Right atrium auricular region (tissue), 2 donors: ENCODE measurements around the gene YPEL2. TPM values are rescaled to one million over a fixed set of nuclear protein-coding genes. Genes with fewer than 3 reads are reported as not detected.
"Not testable (repeated sequence)": the region's sequence is repeated elsewhere in the genome, so short reads cannot be mapped to it uniquely, and the experiment has no call there.

Experiments used
- DNase-seq: peaks from one replicate; pipeline ENCODE4 v3.0.0-alpha.2; 2019; ENCODE audit warnings: low spot score
- H3K27ac ChIP-seq, 2 donors: fragments of 200-600 bp; sonication (generic); 1 replicate in 1 of 2; 2 replicates in 1 of 2; pipeline ENCODE4 v1.5.1; 2016 to 2019
- H3K27me3 ChIP-seq, 2 donors: fragments of 200-600 bp; sonication (generic); one replicate each; pipeline versions ENCODE4 v1.5.1 to v1.6.0; 2017 to 2019
- H3K36me3 ChIP-seq: fragments of 200-600 bp; sonication (generic); one replicate; pipeline ENCODE4 v1.5.1; 2016
- H3K4me1 ChIP-seq, 2 donors: fragments of 200-600 bp; sonication (generic); one replicate each; pipeline versions ENCODE4 v1.5.1 to v1.6.0; 2017 to 2019
- H3K4me3 ChIP-seq, 2 donors: fragments of 200-600 bp; sonication (generic); 1 replicate in 1 of 2; 2 replicates in 1 of 2; pipeline ENCODE4 v1.5.1; 2017 to 2019; ENCODE audit warnings: mild to moderate bottlenecking in 1 of 2, moderate library complexity in 1 of 2
- H3K9me3 ChIP-seq, 2 donors: fragments of 200-600 bp; sonication (generic); one replicate each; pipeline ENCODE4 v1.5.1; 2019
- total RNA-seq, 2 donors: library from RNA; depleted of rRNA; stranded (reverse); fragments of >200 nt; gene quantifications; one replicate each; pipeline ENCODE4 v1.1.0, GENCODE V29; 2016
- TF ChIP-seq, protein P1 (sequence below), 2 donors: fragments of 200-600 bp; sonication (generic); IDR thresholded peaks; one replicate each; pipeline ENCODE4 v1.5.1; 2019; ENCODE audit warnings: antibody characterized with exemption in 2 of 2

Gene YPEL2
- total RNA-seq, 2 donors from 2014 or later = 28.3 to 34.1 TPM

GRCh38 chr17:59310263-59310920 is 21.1 kb upstream of the YPEL2 start:
- TF ChIP-seq, protein P1, sequence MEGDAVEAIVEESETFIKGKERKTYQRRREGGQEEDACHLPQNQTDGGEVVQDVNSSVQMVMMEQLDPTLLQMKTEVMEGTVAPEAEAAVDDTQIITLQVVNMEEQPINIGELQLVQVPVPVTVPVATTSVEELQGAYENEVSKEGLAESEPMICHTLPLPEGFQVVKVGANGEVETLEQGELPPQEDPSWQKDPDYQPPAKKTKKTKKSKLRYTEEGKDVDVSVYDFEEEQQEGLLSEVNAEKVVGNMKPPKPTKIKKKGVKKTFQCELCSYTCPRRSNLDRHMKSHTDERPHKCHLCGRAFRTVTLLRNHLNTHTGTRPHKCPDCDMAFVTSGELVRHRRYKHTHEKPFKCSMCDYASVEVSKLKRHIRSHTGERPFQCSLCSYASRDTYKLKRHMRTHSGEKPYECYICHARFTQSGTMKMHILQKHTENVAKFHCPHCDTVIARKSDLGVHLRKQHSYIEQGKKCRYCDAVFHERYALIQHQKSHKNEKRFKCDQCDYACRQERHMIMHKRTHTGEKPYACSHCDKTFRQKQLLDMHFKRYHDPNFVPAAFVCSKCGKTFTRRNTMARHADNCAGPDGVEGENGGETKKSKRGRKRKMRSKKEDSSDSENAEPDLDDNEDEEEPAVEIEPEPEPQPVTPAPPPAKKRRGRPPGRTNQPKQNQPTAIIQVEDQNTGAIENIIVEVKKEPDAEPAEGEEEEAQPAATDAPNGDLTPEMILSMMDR (IDR thresholded peaks at IDR 0.05) = no peak
- DNase-seq = no peak
- Histone ChIP-seq H3K9me3 (no peaks in the 10 kb centered on the region), H3K36me3 (no peaks in the 10 kb centered on the region), H3K27me3 (no peaks in the 10 kb centered on the region), H3K4me1 (no peaks in the 10 kb centered on the region), H3K27ac (no peak overlapping the region), H3K4me3 (no peak overlapping the region)

GRCh38 chr17:59311051-59311468 is 20.4 kb upstream of the YPEL2 start:
- no peak for DNase-seq
- Histone ChIP-seq H3K9me3 (no peaks in the 10 kb centered on the region), H3K4me3 (no peak overlapping the region), H3K4me1 (no peaks in the 10 kb centered on the region), H3K36me3 (no peaks in the 10 kb centered on the region), H3K27ac (no peak overlapping the region), H3K27me3 (no peaks in the 10 kb centered on the region)
- TF ChIP-seq, protein P1 (IDR thresholded peaks at IDR 0.05) = peak; percentile 83 to 91

DNA sequence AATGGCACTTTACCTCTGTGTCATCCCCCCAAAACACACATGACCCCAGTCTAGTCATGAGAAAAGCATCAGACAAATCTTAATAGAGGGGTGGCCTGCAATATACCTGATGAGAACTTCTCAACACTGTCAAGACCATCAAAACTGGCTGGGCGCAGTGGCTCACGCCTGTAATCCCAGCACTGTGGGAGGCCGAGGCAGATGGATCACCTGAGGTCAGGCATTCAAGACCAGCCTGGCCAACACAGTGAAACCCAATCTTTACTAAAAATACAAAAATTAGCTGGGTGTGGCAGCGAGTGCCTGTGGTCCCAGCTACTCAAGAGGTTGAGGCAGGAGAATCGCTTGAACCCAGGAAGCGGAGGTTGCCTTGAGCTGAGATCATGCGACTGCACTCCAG is 19.9 kb upstream of the YPEL2 start:
- DNase-seq, H3K36me3 ChIP-seq, H3K27me3 ChIP-seq, H3K4me1 ChIP-seq, H3K9me3 ChIP-seq, H3K27ac ChIP-seq, H3K4me3 ChIP-seq: not testable (repeated sequence)

DNA sequence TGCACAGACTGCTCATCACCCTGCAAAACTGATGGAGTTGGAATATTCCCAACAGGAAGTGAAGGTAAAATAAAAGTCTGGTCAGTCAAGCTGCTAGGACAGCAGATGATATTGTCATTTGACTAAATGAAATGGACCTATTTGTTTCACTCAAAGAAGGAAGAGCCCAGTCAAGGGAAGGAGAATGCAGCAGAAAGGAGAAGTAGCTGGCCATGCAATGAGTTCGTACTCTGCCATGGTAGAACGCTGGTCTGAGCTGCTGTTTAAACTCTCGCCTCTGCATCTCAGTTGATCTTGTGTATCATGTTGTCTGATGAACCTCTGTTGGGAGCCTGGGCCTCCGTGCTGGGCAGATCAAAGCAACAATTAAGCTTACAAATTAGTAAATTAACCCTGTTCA is 15.6 kb upstream of the YPEL2 start:
- H3K27ac ChIP-seq = no peak overlapping the region
- H3K36me3 ChIP-seq = no peaks in the 10 kb centered on the region
- H3K27me3 ChIP-seq = no peaks in the 10 kb centered on the region
- TF ChIP-seq, protein P1 (IDR thresholded peaks at IDR 0.05) = no peak
- no peaks in the 10 kb centered on the region for H3K9me3 ChIP-seq
- no peak overlapping the region for H3K4me3 ChIP-seq
- H3K4me1 ChIP-seq = no peaks in the 10 kb centered on the region
- no peak for DNase-seq

DNA sequence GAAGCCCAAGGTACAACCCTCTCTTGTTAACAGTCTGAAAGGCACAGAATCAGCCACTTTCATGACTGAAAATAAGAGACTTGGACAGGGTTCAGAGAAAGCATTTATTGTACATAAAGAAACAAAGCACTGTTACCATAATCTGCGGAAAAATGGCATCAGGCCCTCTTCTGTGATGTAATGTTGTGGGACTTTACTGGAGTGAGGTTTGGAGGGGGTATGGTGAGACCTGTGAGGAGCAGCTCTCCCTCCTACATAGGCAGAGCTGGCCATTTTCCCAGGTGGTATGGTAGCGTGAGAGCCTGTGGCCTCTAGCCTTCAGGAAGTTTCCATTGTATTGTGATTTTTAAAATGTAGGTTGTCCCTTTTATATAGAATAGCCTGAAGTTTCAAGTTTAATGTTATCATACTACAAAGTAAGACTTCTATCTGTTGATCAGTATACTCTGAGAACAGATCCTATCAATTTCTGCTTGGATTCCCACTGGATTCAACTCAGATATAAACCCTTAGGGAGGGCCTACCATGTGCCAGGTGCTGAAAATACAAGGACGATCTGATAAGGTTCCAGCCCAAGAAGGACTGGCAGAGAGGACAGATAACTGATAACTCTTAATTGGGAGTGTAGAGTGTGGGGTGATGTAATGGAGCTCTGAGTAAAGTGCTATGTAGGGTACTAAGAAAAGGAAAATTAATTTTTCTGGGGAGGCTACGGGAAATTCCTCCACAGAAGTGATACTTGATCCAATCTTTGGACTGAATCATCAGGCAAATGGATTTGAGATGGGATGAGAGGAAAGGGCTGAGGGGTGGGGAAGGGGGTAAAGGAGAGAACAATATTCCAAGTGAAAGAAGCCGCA is 4.1 kb upstream of the YPEL2 start:
- Histone ChIP-seq H3K27ac (peak overlapping the region; percentile 58 to 95), H3K4me3 (no peak overlapping the region), H3K4me1 (peaks cover 0 to 42% of the 10 kb centered on the region in 2 donors), H3K9me3 (no peaks in the 10 kb centered on the region), H3K36me3 (no peaks in the 10 kb centered on the region), H3K27me3 (no peaks in the 10 kb centered on the region)
- no peak for DNase-seq
- TF ChIP-seq, protein P1 (IDR thresholded peaks at IDR 0.05) = no peak

- H3K9me3 ChIP-seq = no peaks in the 10 kb centered on the region
- peak overlapping the region; percentile 92 to 95 for H3K27ac ChIP-seq
- peaks cover 0 to 46% of the 10 kb centered on the region in 2 donors for H3K4me1 ChIP-seq
- no peak for DNase-seq
- no peaks in the 10 kb centered on the region for H3K27me3 ChIP-seq
- no peak overlapping the region for H3K4me3 ChIP-seq
- TF ChIP-seq, protein P1 (IDR thresholded peaks at IDR 0.05) = no peak
- no peaks in the 10 kb centered on the region for H3K36me3 ChIP-seq
These were observed 3.5 kb upstream of the YPEL2 start for GRCh38 chr17:59327981-59328290.
